H7 (cell line): Measurements from ENCODE around the gene CDC34. TPM values are rescaled to one million over a fixed set of nuclear protein-coding genes. Genes with fewer than 3 reads are reported as not detected.

Experiments
- DNase-seq: peaks from one replicate; pipeline ENCODE4 v3.0.0; 2012
- H3K27me3 ChIP-seq: 2 replicates; pipeline ENCODE4 v1.6.0; 2011; ENCODE audit warnings: mild to moderate bottlenecking, low read length; ENCODE audit not compliant: control insufficient read depth, insufficient read depth
- H3K36me3 ChIP-seq: replicated peaks from 2 replicates; pipeline ENCODE4 v1.5.1; 2011; ENCODE audit warnings: low read length; ENCODE audit not compliant: control insufficient read depth, insufficient read depth
- H3K4me3 ChIP-seq: 2 replicates; pipeline ENCODE4 v1.5.1; 2011; ENCODE audit warnings: low read depth, mild to moderate bottlenecking, control low read depth, low read length, moderate library complexity; ENCODE audit not compliant: insufficient read depth
- total RNA-seq: library from RNA; depleted of rRNA; stranded (reverse); fragments of >200 nt; shearing (Covaris generic); gene quantifications from 2 replicates; pipeline ENCODE4 v1.2.3, GENCODE V29; 2014

Gene CDC34
- total RNA-seq, 1 experiment from 2014 or later, result 192 TPM

DNA sequence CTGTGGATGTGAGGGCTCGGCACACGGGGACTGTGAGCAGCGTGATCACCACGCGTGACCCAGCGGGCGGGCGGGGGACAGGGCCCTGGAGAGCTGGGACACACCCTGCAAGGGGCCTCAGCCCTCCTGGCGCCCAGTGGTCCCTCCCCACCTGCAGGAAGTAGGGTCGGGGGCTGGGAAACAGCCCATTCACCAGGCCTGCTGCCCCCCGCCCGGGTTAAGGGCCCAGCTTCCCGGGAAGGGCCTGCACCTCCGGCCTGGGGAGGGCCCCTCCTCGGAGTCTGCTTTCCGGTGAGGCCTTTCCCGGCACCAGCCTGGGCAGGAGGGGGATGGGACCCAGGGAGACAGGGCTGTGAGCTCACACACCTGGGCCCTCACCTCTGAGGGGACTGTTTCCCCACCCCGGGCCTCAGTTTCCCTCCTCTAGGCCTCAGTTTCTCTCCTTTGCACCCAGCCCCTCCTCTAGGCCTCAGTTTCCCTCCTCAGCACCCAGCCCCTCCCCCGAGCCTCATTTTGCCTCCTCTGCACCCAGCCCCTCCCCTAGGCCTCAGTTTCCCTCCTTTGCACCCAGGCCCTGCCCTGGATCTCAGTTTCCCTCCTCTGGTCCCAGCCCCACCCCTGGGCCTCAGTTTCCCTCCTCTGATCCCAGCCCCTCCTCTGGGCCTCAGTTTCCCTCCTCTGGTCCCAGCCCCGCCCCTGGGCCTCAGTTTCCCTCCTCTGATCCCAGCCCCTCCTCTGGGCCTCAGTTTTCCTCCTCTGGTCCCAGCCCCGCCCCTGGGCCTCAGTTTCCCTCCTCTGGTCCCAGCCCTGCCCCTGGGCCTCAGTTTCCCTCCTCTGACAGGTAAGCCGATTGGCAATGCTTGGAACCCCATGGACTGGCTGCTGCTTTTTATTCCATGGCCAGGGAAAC, 37.1 kb upstream of the CDC34 start:
- Histone ChIP-seq H3K27me3 (peaks cover 27% of the 10 kb centered on the region), H3K4me3 (no peak overlapping the region), H3K36me3 (no peaks in the 10 kb centered on the region)
- peak; percentile 75 for DNase-seq

- Histone ChIP-seq H3K4me3 (no peak overlapping the region), H3K27me3 (peaks cover 31% of the 10 kb centered on the region), H3K36me3 (no peaks in the 10 kb centered on the region)
- DNase-seq, result no peak
Measured at GRCh38 chr19:495081-495401, 36.5 kb upstream of the CDC34 start.

DNA sequence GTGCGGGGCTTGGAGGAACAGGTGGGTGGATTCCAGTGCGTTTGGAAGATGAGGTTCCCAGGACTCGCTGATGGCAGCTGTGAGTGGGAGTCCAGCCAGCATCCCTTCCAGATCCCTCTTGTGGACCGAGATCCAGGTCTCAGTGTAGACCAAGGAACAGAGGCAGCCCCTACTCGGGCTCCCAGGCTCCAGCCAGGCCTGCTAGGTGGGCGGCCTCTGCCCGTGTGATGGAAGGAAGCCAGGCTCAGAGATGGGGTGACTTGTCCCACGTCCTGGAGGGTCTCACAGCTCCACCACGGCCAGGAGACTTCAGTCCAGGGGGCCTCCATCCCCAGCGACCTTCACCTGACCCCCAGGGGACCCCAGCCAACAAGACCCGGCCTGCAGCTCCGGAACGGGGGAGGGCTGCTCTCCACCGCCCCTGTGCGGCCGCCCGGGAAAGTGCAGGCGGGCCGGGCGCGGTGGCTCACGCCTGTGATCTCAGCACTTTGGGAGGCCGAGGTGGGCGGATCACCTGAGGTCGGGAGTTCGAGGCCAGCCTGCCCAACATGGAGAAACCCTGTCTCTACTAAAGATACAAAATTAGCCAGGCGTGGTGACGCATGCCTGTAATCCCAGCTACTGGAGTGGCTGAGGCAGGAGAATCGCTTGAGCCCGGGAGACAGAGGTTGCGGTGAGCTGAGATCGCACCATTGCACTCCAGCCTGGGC, 36.0 kb upstream of the CDC34 start:
- H3K27me3 ChIP-seq, result peaks cover 32% of the 10 kb centered on the region
- peak overlapping the region; percentile 44 for H3K4me3 ChIP-seq
- DNase-seq, result peak; percentile 95
- no peaks in the 10 kb centered on the region for H3K36me3 ChIP-seq

DNA sequence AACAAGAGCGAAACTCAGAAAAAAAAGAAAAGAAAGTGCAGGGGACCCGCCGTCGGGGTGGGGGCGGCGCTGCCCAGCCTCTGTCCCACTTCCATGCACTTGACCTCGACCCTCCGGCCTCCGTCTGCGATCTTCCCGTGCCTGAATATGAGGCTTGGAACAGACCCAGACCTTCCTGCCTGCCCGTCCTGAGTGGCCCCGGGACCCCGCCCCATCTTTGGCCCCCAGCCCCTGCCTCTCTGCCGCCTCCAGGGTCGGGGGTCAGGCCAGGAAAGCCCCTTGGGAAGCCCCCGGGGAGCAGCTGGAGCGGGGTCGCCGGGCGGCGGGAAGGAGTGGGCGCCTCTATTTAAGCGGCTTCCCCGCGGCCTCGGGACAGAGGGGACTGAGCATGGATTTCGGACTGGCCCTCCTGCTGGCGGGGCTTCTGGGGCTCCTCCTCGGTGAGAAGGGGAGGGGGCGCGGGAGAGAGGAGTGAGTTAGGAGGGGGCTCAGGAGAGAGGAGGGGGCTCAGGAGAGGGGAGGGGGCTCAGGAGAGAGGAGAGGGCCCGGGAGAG, 35.4 kb upstream of the CDC34 start, which contains the start of gene MADCAM1:
Gene MADCAM1, plus strand, starts transcription at position 375 of the 554 bp plus-strand sequence. Its CDS starts 14 bp downstream, at position 389.
- DNase-seq, result peak; percentile 84
- peaks cover 32% of the 10 kb centered on the region for H3K27me3 ChIP-seq
- H3K4me3 ChIP-seq, result peak within 1 kb of the TSS; percentile 53
- H3K36me3 ChIP-seq, result no peaks in the 10 kb centered on the region

GRCh38 chr19:496986-497385, 34.6 kb upstream of the CDC34 start:
- Histone ChIP-seq H3K27me3 (peaks cover 32% of the 10 kb centered on the region), H3K4me3 (peak overlapping the region; percentile 53; the same call in 1 of the 2 replicates), H3K36me3 (no peaks in the 10 kb centered on the region)
- no peak for DNase-seq

DNA sequence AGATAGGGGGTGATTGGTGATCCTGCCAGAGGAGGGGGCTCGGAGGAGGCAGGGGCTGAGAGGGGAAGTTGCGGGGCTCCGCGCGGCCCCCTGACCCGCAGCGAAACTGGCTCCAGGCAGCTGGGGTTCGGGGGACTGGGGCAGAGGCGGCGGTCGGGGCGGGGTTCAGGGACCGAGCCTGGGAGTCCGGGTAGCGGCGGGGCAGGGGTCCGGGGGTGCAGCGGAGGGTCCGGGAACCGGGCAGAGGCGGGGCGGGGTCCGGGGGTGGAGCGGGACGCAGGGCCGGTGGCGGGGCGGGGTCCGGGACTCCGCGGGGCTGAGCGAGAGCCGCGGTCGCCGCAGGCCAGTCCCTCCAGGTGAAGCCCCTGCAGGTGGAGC, 34.1 kb upstream of the CDC34 start:
- DNase-seq, result peak; percentile 89
- Histone ChIP-seq H3K27me3 (peaks cover 32% of the 10 kb centered on the region), H3K36me3 (no peaks in the 10 kb centered on the region), H3K4me3 (peak overlapping the region; percentile 53)

DNA sequence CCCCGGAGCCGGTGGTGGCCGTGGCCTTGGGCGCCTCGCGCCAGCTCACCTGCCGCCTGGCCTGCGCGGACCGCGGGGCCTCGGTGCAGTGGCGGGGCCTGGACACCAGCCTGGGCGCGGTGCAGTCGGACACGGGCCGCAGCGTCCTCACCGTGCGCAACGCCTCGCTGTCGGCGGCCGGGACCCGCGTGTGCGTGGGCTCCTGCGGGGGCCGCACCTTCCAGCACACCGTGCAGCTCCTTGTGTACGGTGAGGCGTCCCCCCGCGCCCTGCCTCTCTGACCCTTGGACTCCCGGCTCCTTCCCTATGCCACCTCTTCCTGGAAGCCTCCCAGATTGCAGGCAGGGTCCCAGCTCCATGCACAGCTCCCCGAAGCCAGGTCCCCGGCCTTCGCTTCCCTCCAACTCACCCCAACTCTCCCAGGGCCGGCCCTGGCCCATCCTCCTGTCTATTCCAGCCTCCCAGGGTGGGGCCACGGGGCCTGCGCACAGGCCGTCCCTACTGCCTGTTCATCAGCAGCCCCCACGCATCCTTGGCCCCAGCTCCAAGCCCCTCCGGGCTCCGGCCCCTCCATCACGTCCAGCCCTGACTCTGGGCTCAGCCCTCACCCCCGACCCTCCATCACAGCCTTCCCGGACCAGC, 33.6 kb upstream of the CDC34 start:
- H3K27me3 ChIP-seq, result peaks cover 32% of the 10 kb centered on the region
- H3K36me3 ChIP-seq, result no peaks in the 10 kb centered on the region
- peak overlapping the region; percentile 53 for H3K4me3 ChIP-seq
- peak; percentile 82 for DNase-seq

DNA sequence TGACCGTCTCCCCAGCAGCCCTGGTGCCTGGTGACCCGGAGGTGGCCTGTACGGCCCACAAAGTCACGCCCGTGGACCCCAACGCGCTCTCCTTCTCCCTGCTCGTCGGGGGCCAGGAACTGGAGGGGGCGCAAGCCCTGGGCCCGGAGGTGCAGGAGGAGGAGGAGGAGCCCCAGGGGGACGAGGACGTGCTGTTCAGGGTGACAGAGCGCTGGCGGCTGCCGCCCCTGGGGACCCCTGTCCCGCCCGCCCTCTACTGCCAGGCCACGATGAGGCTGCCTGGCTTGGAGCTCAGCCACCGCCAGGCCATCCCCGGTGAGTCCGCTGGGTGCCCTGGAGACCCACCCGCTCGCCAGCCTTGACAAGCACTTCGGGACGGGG, 33.1 kb upstream of the CDC34 start:
- Histone ChIP-seq H3K36me3 (no peaks in the 10 kb centered on the region), H3K27me3 (peaks cover 32% of the 10 kb centered on the region), H3K4me3 (peak overlapping the region; percentile 53; the same call in 1 of the 2 replicates)
- peak; percentile 86 for DNase-seq

DNA sequence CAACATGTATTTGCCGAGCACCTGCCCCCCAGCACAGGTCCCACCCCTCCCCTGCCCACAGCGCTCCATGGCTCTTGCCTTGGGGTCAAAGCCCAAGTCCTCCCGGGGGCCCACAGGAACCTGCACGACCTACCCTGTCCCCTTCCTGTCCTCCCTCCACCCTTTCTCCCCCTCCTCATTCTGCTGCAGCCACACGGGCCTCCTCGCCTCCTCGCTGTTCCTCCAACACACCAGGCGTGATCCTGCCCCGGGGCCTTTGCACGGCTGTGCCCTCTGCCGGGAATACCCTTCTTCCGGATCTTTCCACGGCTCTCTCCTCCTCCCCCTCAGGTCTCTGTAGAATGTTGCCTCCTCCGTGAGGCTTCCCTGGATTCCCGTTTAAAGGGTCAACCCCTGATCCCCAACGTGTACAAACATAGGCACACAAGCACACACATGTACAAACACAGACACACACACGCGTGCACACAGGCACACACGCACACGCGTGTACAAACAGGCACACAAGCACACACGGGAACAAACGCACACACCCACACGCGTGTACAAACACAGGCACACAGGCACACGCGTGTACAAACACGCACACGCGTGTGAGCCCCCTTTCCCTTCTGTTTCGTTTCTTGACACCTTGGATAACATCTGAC, 32.5 kb upstream of the CDC34 start:
- Histone ChIP-seq H3K4me3 (no peak overlapping the region), H3K27me3 (peaks cover 32% of the 10 kb centered on the region), H3K36me3 (no peaks in the 10 kb centered on the region)
- no peak for DNase-seq

DNA sequence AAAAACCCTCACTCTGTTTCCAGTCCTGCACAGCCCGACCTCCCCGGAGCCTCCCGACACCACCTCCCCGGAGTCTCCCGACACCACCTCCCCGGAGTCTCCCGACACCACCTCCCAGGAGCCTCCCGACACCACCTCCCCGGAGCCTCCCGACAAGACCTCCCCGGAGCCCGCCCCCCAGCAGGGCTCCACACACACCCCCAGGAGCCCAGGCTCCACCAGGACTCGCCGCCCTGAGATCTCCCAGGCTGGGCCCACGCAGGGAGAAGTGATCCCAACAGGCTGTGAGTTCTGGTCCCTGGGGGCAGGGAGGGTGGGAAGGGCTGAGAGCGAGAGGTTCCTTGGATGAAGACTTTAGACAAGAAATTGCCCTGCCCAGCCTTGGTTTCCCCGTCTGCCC, 29.9 kb upstream of the CDC34 start:
- Histone ChIP-seq H3K27me3 (peaks cover 27% of the 10 kb centered on the region), H3K36me3 (no peaks in the 10 kb centered on the region), H3K4me3 (no peak overlapping the region)
- DNase-seq, result peak; percentile 56

- no peak for DNase-seq
- Histone ChIP-seq H3K36me3 (no peaks in the 10 kb centered on the region; the same call in 1 of the 2 replicates), H3K27me3 (peaks cover 5% of the 10 kb centered on the region; the same call in 1 of the 2 replicates), H3K4me3 (no peak overlapping the region)
Measured at GRCh38 chr19:504616-505015, 26.9 kb upstream of the CDC34 start.

DNA sequence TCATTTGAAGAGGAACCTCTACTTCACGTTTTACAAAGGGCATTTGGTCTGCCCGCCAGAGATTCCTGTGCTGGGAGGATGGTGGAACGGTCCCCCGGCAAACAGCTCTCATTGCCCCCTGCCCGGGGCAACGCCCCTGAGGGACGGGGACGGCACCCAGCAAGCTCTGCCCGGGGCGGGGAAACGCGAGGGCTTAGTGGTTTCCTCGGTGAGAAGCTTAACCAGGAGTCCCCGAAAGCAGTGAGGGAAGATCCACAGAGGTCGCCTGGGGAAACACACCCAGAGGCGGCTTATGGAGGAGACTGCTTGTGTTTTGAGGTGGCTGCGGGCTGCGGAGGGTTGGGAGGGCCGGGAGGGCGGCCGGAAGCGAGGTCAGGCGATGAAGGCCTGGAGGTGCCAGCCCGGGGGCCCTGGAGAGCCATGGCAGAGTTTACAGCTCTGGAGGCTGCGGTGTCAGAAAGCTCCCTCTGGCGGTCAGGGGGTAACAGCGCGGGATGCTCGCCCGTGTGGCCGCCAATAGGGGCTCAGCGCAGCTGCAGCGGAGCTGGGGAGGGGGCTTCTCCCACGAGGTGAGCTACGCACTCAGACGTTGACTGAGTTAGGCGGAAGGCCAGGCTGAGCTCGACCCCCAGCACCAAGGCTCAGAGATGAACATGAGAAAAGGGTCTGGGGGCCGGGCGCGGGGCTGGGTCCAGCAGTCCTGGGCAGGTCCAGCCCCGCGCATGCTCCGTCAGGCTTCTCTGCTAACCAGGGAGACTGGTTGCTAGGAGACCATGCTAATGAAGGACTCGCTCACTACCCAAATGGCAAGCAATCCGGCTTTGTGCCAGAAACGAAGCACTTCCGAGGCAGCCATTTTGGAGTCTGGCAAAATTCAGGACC, 24.9 kb upstream of the CDC34 start:
- H3K27me3 ChIP-seq, result no peaks in the 10 kb centered on the region; the same call in 1 of the 2 replicates
- peak overlapping the region; percentile 92 for H3K4me3 ChIP-seq
- peak; percentile 99 for DNase-seq
- no peaks in the 10 kb centered on the region; the same call in 1 of the 2 replicates for H3K36me3 ChIP-seq
